Right renal cortex interstitium (tissue), 3 donors: ENCODE data around the gene PAQR3. TPM values are rescaled to one million over a fixed set of nuclear protein-coding genes. Genes with fewer than 3 reads are reported as not detected.

Experiments used
- DNase-seq, 3 donors: peaks; one replicate each; pipeline ENCODE4 v3.0.0-alpha.2; 2013; ENCODE audit warnings: low read depth in 3 of 3, low spot score in 2 of 3
- polyA plus RNA-seq, 3 donors: library from polyadenylated mRNA; unstranded; fragments of 120-200 nt; gene quantifications; one replicate each; pipeline ENCODE4 v1.2.1, GENCODE V29; 2013; ENCODE audit not compliant: insufficient read length in 3 of 3

The PAQR3 gene
- polyA plus RNA-seq, 3 donors, result 22.2 to 25.0 (median 23.8) TPM

- no peak for DNase-seq
These were observed 75.2 kb downstream of the PAQR3 start for GRCh38 chr4:78863991-78864390.

- DNase-seq, result no peak
These were observed 75.9 kb downstream of the PAQR3 start for GRCh38 chr4:78863254-78863869.

- no peak for DNase-seq
These were observed 76.9 kb downstream of the PAQR3 start for GRCh38 chr4:78862314-78862737.

Other genes starting within 250 kb of the PAQR3 start
- gene BMP2K, start 163.1 kb downstream of the PAQR3 start, polyA plus RNA-seq, result 10 to 100 TPM; 25.1 to 27.1 (median 25.5) TPM